ENCODE measurements around the gene KNDC1. TPM values are rescaled to one million over a fixed set of nuclear protein-coding genes. Genes with fewer than 3 reads are reported as not detected.
"Not testable (repeated sequence)": the region's sequence is repeated elsewhere in the genome, so short reads cannot be mapped to it uniquely, and the experiment has no call there.

KNDC1 gene
- total and polyA plus RNA-seq, 4 experiments from 2014 or later: 0.09 to 1.4 (median 0.87) TPM; not detected in 1

GRCh38 chr10:133170092-133170491 is 10.1 kb downstream of the KNDC1 start:
- Histone ChIP-seq H3K27me3 (ENCODE audit: insufficient read depth, low read length) (no peaks in the 10 kb centered on the region), H3K4me3 (ENCODE audit: low read length in 2 of 2) (no peak overlapping the region), H3K4me1 (ENCODE audit: insufficient read depth, low read length) (no peaks in the 10 kb centered on the region), H3K9me3 (ENCODE audit: control insufficient read depth in 1 of 2, low read length in 2 of 2) (no peaks in the 10 kb centered on the region), H3K27ac (ENCODE audit: low read depth, low read length) (no peak overlapping the region), H3K36me3 (ENCODE audit: insufficient read depth, low read length) (no peaks in the 10 kb centered on the region)
- no peak overlapping the region for H3K4me3 Mint-ChIP-seq
- peak overlapping the region in 1 of 7 donors; percentile 52 for H3K27ac Mint-ChIP-seq
- POLR2A ChIA-PET (ENCODE audit: partially characterized antibody): no interaction called here
- intact Hi-C loops (cut with micrococcal nuclease): no loop called here
- H3K9me3 Mint-ChIP-seq: no peaks in the 10 kb centered on the region
- no peaks in the 10 kb centered on the region for H3K36me3 Mint-ChIP-seq
- H3K27me3 Mint-ChIP-seq: peaks cover 0 to 9% of the 10 kb centered on the region in 2 donors
- CTCF ChIA-PET (ENCODE audit: partially characterized antibody): no interaction called here
- H3K4me1 Mint-ChIP-seq: no peaks in the 10 kb centered on the region
- no peak for DNase-seq

DNA sequence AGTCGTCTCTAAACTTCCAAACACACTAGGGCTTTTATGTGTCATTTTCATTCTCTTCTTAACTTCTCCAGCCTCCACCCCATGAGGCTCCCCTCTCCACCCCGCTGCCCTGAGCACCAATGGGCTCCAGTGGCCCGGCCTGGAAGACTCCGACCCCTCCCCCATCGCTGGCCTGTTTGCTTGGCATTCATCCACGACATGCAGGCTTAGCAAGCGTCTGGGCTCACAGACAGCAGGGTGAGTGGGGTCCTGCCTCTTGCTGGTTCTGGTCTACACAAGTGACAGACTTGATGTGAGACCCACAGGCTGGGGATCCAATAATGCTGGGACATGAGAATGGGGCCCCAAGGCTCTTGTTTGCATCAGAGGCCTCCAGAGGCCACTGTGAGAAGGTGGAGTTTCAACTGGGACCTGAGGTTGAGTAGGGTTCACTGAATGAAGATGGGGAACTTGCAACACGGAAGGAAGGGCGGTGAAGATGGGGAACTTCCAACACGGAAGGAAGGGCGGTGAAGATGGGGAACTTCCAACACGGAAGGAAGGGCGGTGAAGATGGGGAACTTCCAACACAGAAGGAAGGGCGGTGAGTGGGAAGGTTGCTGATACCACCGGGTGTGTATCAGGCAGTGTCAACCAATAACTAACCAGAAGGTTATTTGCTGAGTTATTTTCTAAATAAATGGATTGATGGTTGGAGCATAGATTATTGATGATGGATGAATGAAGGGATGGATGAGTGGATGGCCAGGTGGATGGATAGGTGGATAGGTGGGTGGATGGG is 14.0 kb downstream of the KNDC1 start:
- H3K27me3 ChIP-seq (ENCODE audit: insufficient read depth, low read length): no peaks in the 10 kb centered on the region
- no peak for DNase-seq
- no peaks in the 10 kb centered on the region for H3K9me3 ChIP-seq (ENCODE audit: control insufficient read depth in 1 of 2, low read length in 2 of 2)
- intact Hi-C loops (cut with micrococcal nuclease): no loop called here
- ChIA-PET POLR2A (ENCODE audit: partially characterized antibody) (no interaction called here), CTCF (ENCODE audit: partially characterized antibody) (no interaction called here)
- peaks cover 0 to 4% (median 0%) of the 10 kb centered on the region in 8 donors for H3K9me3 Mint-ChIP-seq
- H3K27ac ChIP-seq (ENCODE audit: low read depth, low read length): no peak overlapping the region
- no peak overlapping the region for H3K4me3 ChIP-seq (ENCODE audit: low read length in 2 of 2)
- no peak overlapping the region for H3K4me3 Mint-ChIP-seq
- peaks cover 0 to 9% (median 2%) of the 10 kb centered on the region in 4 donors for H3K4me1 Mint-ChIP-seq
- no peaks in the 10 kb centered on the region for H3K36me3 Mint-ChIP-seq
- no peak overlapping the region for H3K27ac Mint-ChIP-seq
- H3K4me1 ChIP-seq (ENCODE audit: insufficient read depth, low read length): no peaks in the 10 kb centered on the region
- no peaks in the 10 kb centered on the region for H3K36me3 ChIP-seq (ENCODE audit: insufficient read depth, low read length)
- H3K27me3 Mint-ChIP-seq: peaks cover 0 to 7% of the 10 kb centered on the region in 2 donors

DNA sequence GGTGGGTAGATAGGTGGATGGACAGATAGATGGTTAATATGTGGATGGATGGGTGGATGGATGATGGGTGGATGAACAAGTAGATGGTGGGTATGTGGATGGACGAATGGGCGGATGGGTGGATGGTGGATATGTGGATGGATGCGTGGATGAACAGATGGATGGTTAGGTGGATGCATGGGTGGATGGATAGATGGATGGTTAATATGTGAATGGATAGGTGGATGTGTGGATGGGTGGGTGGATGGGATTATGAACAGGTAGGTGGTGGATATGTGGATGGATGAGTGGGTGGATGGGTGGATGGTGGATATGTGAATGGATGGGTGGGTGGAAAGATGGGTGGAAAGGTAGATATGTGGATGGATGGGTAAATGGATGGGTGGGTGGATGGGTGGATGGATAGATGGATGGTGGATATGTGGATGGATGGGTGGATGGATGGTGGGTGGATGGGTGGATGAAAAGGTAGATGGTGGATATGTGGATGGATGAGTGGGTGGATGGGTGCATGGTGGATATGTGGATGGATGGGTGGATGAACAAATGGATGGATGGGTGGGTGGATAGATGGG is 14.8 kb downstream of the KNDC1 start:
- Mint-ChIP-seq H3K27ac (no peak overlapping the region), H3K36me3 (no peaks in the 10 kb centered on the region), H3K4me1 (peaks cover 0 to 9% (median 2%) of the 10 kb centered on the region in 4 donors), H3K4me3 (no peak overlapping the region), H3K9me3 (peaks cover 0 to 4% (median 0%) of the 10 kb centered on the region in 8 donors), H3K27me3 (peaks cover 0 to 7% of the 10 kb centered on the region in 2 donors)
- ChIA-PET POLR2A (ENCODE audit: partially characterized antibody) (no interaction called here), CTCF (ENCODE audit: partially characterized antibody) (no interaction called here)
- Histone ChIP-seq H3K9me3 (ENCODE audit: control insufficient read depth in 1 of 2, low read length in 2 of 2) (no peaks in the 10 kb centered on the region), H3K36me3 (ENCODE audit: insufficient read depth, low read length) (no peaks in the 10 kb centered on the region), H3K4me3 (ENCODE audit: low read length in 2 of 2) (no peak overlapping the region), H3K27me3 (ENCODE audit: insufficient read depth, low read length) (no peaks in the 10 kb centered on the region), H3K27ac (ENCODE audit: low read depth, low read length) (no peak overlapping the region), H3K4me1 (ENCODE audit: insufficient read depth, low read length) (no peaks in the 10 kb centered on the region)
- DNase-seq: no peak
- intact Hi-C loops (cut with micrococcal nuclease): no loop called here

DNA sequence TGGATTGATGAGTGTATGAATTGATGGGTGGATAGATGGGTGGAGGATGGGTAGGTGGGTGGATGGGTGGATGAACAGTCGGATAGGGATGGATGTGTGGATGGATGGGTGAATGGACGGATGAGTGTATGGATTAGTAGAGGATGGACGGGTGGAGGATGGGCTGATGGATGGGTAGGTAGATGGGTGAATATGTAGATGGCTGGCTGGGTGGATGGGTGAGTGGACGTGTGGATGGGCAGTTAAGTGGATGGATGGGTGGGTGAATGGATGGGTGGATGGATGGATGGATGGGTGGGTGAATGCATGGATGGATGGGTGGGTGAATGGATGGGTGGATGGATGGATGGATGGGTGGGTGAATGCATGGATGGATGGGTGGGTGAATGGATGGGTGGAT is 15.6 kb downstream of the KNDC1 start:
- H3K9me3 Mint-ChIP-seq; H3K27ac Mint-ChIP-seq; H3K27me3 Mint-ChIP-seq; H3K27ac ChIP-seq (ENCODE audit: low read depth, low read length); POLR2A ChIA-PET (ENCODE audit: partially characterized antibody); DNase-seq; H3K4me1 Mint-ChIP-seq; H3K36me3 Mint-ChIP-seq; H3K4me3 Mint-ChIP-seq; H3K27me3 ChIP-seq (ENCODE audit: insufficient read depth, low read length); H3K36me3 ChIP-seq (ENCODE audit: insufficient read depth, low read length); H3K4me3 ChIP-seq (ENCODE audit: low read length in 2 of 2); intact Hi-C loops (cut with micrococcal nuclease); CTCF ChIA-PET (ENCODE audit: partially characterized antibody); H3K4me1 ChIP-seq (ENCODE audit: insufficient read depth, low read length); H3K9me3 ChIP-seq (ENCODE audit: control insufficient read depth in 1 of 2, low read length in 2 of 2): not testable (repeated sequence)

DNA sequence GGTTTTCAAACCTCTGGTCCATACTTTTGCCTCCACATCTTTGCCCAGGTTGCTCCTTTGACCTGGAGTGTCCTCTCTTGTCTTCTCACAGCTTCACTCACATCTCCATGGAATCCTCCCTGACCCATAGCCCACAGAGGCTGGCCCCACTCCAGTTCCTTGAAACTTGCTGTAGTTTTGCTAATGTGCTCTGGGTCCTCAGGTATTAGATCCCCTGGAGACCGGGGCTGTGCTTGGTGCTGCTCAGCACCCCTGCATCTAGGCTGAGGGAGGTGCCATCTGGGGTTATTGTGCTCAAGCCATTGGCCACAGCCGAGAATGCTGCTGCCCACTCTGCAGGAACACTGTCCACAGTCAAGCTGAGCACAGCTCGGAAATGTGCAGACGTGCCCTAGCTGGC is 16.5 kb downstream of the KNDC1 start:
- ChIA-PET CTCF (ENCODE audit: partially characterized antibody) (no interaction called here), POLR2A (ENCODE audit: partially characterized antibody) (no interaction called here)
- Histone ChIP-seq H3K27me3 (ENCODE audit: insufficient read depth, low read length) (no peaks in the 10 kb centered on the region), H3K4me3 (ENCODE audit: low read length in 2 of 2) (no peak overlapping the region), H3K36me3 (ENCODE audit: insufficient read depth, low read length) (no peaks in the 10 kb centered on the region), H3K9me3 (ENCODE audit: control insufficient read depth in 1 of 2, low read length in 2 of 2) (no peaks in the 10 kb centered on the region), H3K4me1 (ENCODE audit: insufficient read depth, low read length) (no peaks in the 10 kb centered on the region), H3K27ac (ENCODE audit: low read depth, low read length) (no peak overlapping the region)
- Mint-ChIP-seq H3K27me3 (peaks cover 0 to 9% of the 10 kb centered on the region in 2 donors), H3K27ac (no peak overlapping the region), H3K4me1 (peaks cover 0 to 9% (median 2%) of the 10 kb centered on the region in 4 donors), H3K36me3 (no peaks in the 10 kb centered on the region), H3K4me3 (no peak overlapping the region), H3K9me3 (peaks cover 0 to 4% (median 0%) of the 10 kb centered on the region in 8 donors)
- intact Hi-C loops (cut with micrococcal nuclease): no loop called here
- no peak for DNase-seq

GRCh38 chr10:133177380-133178157 is 17.6 kb downstream of the KNDC1 start:
- no peak overlapping the region for H3K4me3 Mint-ChIP-seq
- H3K27me3 Mint-ChIP-seq: peaks cover 0 to 8% of the 10 kb centered on the region in 2 donors
- intact Hi-C loops (cut with micrococcal nuclease): no loop called here

GRCh38 chr10:133178357-133179127 is 18.5 kb downstream of the KNDC1 start:
- no peak overlapping the region for H3K4me3 Mint-ChIP-seq

More at GRCh38 chr10:133177380-133178157, 17.6 kb downstream of the KNDC1 start:
- peaks cover 0 to 9% (median 2%) of the 10 kb centered on the region in 4 donors for H3K4me1 Mint-ChIP-seq
- DNase-seq: no peak
- CTCF ChIA-PET (ENCODE audit: partially characterized antibody): no interaction called here
- no peaks in the 10 kb centered on the region for H3K4me1 ChIP-seq (ENCODE audit: insufficient read depth, low read length)
- H3K27ac Mint-ChIP-seq: peak overlapping the region in 2 of 7 donors; percentile 11 to 21
- H3K27me3 ChIP-seq (ENCODE audit: insufficient read depth, low read length): no peaks in the 10 kb centered on the region
- H3K9me3 Mint-ChIP-seq: peaks cover 0 to 4% (median 0%) of the 10 kb centered on the region in 8 donors
- H3K36me3 ChIP-seq (ENCODE audit: insufficient read depth, low read length): no peaks in the 10 kb centered on the region
- no peak overlapping the region for H3K27ac ChIP-seq (ENCODE audit: low read depth, low read length)
- H3K36me3 Mint-ChIP-seq: no peaks in the 10 kb centered on the region
- H3K4me3 ChIP-seq (ENCODE audit: low read length in 2 of 2): no peak overlapping the region
- POLR2A ChIA-PET (ENCODE audit: partially characterized antibody): no interaction called here
- H3K9me3 ChIP-seq (ENCODE audit: control insufficient read depth in 1 of 2, low read length in 2 of 2): no peaks in the 10 kb centered on the region

More at GRCh38 chr10:133178357-133179127, 18.5 kb downstream of the KNDC1 start:
- DNase-seq: no peak
- intact Hi-C loops (cut with micrococcal nuclease): no loop called here
- Mint-ChIP-seq H3K4me1 (peaks cover 0 to 9% (median 2%) of the 10 kb centered on the region in 4 donors), H3K9me3 (peaks cover 0 to 4% (median 0%) of the 10 kb centered on the region in 8 donors), H3K27me3 (peaks cover 0 to 4% of the 10 kb centered on the region in 2 donors), H3K36me3 (no peaks in the 10 kb centered on the region), H3K27ac (no peak overlapping the region)
- Histone ChIP-seq H3K36me3 (ENCODE audit: insufficient read depth, low read length) (no peaks in the 10 kb centered on the region), H3K27me3 (ENCODE audit: insufficient read depth, low read length) (no peaks in the 10 kb centered on the region), H3K9me3 (ENCODE audit: control insufficient read depth in 1 of 2, low read length in 2 of 2) (no peaks in the 10 kb centered on the region), H3K4me3 (ENCODE audit: low read length in 2 of 2) (no peak overlapping the region), H3K27ac (ENCODE audit: low read depth, low read length) (no peak overlapping the region), H3K4me1 (ENCODE audit: insufficient read depth, low read length) (no peaks in the 10 kb centered on the region)
- POLR2A ChIA-PET (ENCODE audit: partially characterized antibody): no interaction called here
- CTCF ChIA-PET (ENCODE audit: partially characterized antibody): no interaction called here

Measured in CD4-positive, alpha-beta memory T cell (primary cell).